ENCODE results near the gene NUDT13. TPM values are rescaled to one million over a fixed set of nuclear protein-coding genes. Genes with fewer than 3 reads are reported as not detected.
A peak's percentile ranks its signal among the peaks of the same experiment; 100 is the strongest.

Gene NUDT13
- total and polyA plus RNA-seq, 9 of the 15 experiments (the other 6 are each of a cell fraction or from before 2014, with no cell fraction given), result 4.7 to 11.1 (median 5.6) TPM

GRCh38 chr10:73167783-73168464 lies 57.7 kb downstream of the NUDT13 start, which contains the start of the genes ECD and FAM149B1 (continued):
- TF ChIP-seq ZNF609 (CRISPR knock-in tag; IDR thresholded peaks at IDR 0.05; ENCODE audit: borderline replicate concordance), result no peak
- 0 out of 2 replicates have a peak, but pooled peaks have one; percentile 22 for TF ChIP-seq GABPB2 (CRISPR knock-in tag; conservative IDR thresholded peaks at IDR 0.05)
- no peak for TF ChIP-seq KLF13 (tag; IDR thresholded peaks at IDR 0.05; ENCODE audit: borderline replicate concordance, low read depth)
- no peak for TF ChIP-seq SRSF7 (optimal IDR thresholded peaks at IDR 0.05; ENCODE audit: low read depth, low read length)
- no peak for TF ChIP-seq ZKSCAN8 (CRISPR knock-in tag; IDR thresholded peaks at IDR 0.05)
- no peak for TF ChIP-seq HDAC8 (tag; IDR thresholded peaks at IDR 0.05)
- no peak for TF ChIP-seq CBFA2T2 (conservative IDR thresholded peaks at IDR 0.05)
- peak; percentile 50; the same call in 1 of the 2 replicates for TF ChIP-seq TARDBP (IDR thresholded peaks at IDR 0.05)
- TF ChIP-seq KDM2B (CRISPR knock-in tag; IDR thresholded peaks at IDR 0.05), result no peak
- TF ChIP-seq NR2F6 (CRISPR knock-in tag; IDR thresholded peaks at IDR 0.05), result no peak
- TF ChIP-seq NELFE (IDR thresholded peaks at IDR 0.05; ENCODE audit: insufficient read depth, insufficient read length), result no peak
- no peak for TF ChIP-seq ZNF707 (CRISPR knock-in tag; conservative IDR thresholded peaks at IDR 0.05)
- TF ChIP-seq SNIP1 (IDR thresholded peaks at IDR 0.05; ENCODE audit: low read depth), result peak; percentile 7; the same call in 1 of the 2 replicates
- no peak for TF ChIP-seq MED1 (CRISPR knock-in tag; IDR thresholded peaks at IDR 0.05; ENCODE audit: borderline replicate concordance)
- no peak for TF ChIP-seq ZNF197 (CRISPR knock-in tag; IDR thresholded peaks at IDR 0.05; ENCODE audit: low read depth)
- no peak for TF ChIP-seq ZNF124 (CRISPR knock-in tag; IDR thresholded peaks at IDR 0.05)

Measured in K562 (cell line).